Measurements from ENCODE around the gene GALP. TPM values are rescaled to one million over a fixed set of nuclear protein-coding genes. Genes with fewer than 3 reads are reported as not detected.

GALP gene
- total and polyA plus RNA-seq, 2 donors (not counting 3 experiments of a cell fraction or from before 2014, with no cell fraction given): not detected

DNA sequence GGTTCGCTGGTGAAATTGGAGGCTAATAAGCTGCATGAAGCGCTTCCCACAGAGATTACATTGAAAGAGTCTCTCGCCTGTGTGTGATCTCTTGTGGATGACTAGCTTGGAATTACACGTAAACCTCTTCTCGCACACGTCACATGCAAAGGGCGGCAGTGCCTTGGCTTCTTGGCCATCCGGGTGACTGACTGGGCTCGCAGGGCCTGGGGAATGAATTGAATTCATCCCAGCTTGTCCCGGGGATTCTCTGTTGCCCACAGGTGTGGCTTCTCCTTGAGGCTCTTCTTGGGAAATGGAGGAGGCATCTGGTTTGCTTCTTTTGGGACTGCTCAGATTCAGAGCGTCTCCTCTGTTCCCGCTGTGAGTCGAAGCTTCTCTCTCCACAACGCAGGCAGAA, 46.0 kb downstream of the GALP start:
- no peak overlapping the region for H3K4me3 ChIP-seq (replicated peaks in 1 of 3; ENCODE audit: insufficient read depth in 1 of 3, low read depth in 1 of 3, low read length in 3 of 3)
- intact Hi-C loops (cut with micrococcal nuclease) (no loop called here), dilution Hi-C loops (cut with MboI; ENCODE audit: extremely low pct_ligation_motif_present, low sequenced_read_pairs) (no loop called here)
- ChIA-PET CTCF (interaction anchor here (0.9 to 1.5 kb wide), 8 partner anchors 31 to 156 kb away, joined by 3 to 6 read pairs (median 4); no protein-coding TSS in a partner anchor), POLR2A (no interaction called here)
- no peak overlapping the region for H3K9ac ChIP-seq (replicated peaks; ENCODE audit: extremely low read depth, insufficient read depth, low read length)
- H3K4me1 ChIP-seq (ENCODE audit: control insufficient read depth, extremely low read depth, insufficient read depth, low read length): peaks cover 4% of the 10 kb centered on the region
- no peaks in the 10 kb centered on the region for H4K20me1 ChIP-seq (replicated peaks; ENCODE audit: control insufficient read depth, extremely low read depth, insufficient read depth, low read length)
- H3K9me1 ChIP-seq (replicated peaks; ENCODE audit: control insufficient read depth, extremely low read depth, insufficient read depth, low read length): no peaks in the 10 kb centered on the region
- no peaks in the 10 kb centered on the region for H3K9me3 ChIP-seq (replicated peaks; ENCODE audit: control insufficient read depth, insufficient read depth, low read length)
- no peaks in the 10 kb centered on the region for H3K79me2 ChIP-seq (ENCODE audit: control insufficient read depth, insufficient read depth, low read length)
- BruUV-seq (replicated peaks): no TSS peak
- no peak for DNase-seq (ENCODE audit: low read depth, low spot score)
- H2AFZ ChIP-seq (ENCODE audit: low read depth, low read length): no peak overlapping the region
- H3K27ac ChIP-seq (ENCODE audit: insufficient read depth, low read depth, low read length): no peak overlapping the region
- no peak for FAIRE-seq
- no peaks in the 10 kb centered on the region for H3K36me3 ChIP-seq (ENCODE audit: control insufficient read depth in 2 of 2, extremely low read depth in 1 of 2, insufficient read depth in 2 of 2, low read length in 2 of 2)
- TF ChIP-seq CTCF (IDR thresholded peaks at IDR 0.05; ENCODE audit: extremely low read depth in 1 of 2, insufficient read depth in 1 of 2, low read depth in 1 of 2, low read length in 2 of 2): peak in 1 of 2 donors; percentile 1
- no peak for TF ChIP-seq POLR2AphosphoS5 (IDR thresholded peaks at IDR 0.05; ENCODE audit: insufficient read depth, low read depth, low read length)
- no peak for TF ChIP-seq POLR2A (IDR thresholded peaks at IDR 0.05; ENCODE audit: low read depth, low read length)
- no peak overlapping the region for H3K4me2 ChIP-seq (ENCODE audit: insufficient read depth, low read length)
- H3K27me3 ChIP-seq (ENCODE audit: control insufficient read depth in 2 of 2, insufficient read depth in 2 of 2, low read length in 2 of 2): no peaks in the 10 kb centered on the region

- TF ChIP-seq CTCF (IDR thresholded peaks at IDR 0.05; ENCODE audit: extremely low read depth in 1 of 2, insufficient read depth in 1 of 2, low read depth in 1 of 2, low read length in 2 of 2): no peak
- TF ChIP-seq JUN (IDR thresholded peaks at IDR 0.05; ENCODE audit: borderline replicate concordance, insufficient read depth, insufficient read length, low read depth): no peak
- TF ChIP-seq GATA2 (IDR thresholded peaks at IDR 0.05; ENCODE audit: insufficient read depth, insufficient read length, low read depth, low read length): no peak
- TF ChIP-seq MAX (IDR thresholded peaks at IDR 0.05; ENCODE audit: insufficient read depth, insufficient read length): no peak
- TF ChIP-seq EZH2 (IDR thresholded peaks at IDR 0.05; ENCODE audit: borderline replicate concordance, low read depth, low read length, severe bottlenecking): no peak
- no peak for TF ChIP-seq POLR2AphosphoS5 (IDR thresholded peaks at IDR 0.05; ENCODE audit: insufficient read depth, low read depth, low read length)
- TF ChIP-seq POLR2A (IDR thresholded peaks at IDR 0.05; ENCODE audit: low read depth, low read length): no peak
- TF ChIP-seq MYC (IDR thresholded peaks at IDR 0.05; ENCODE audit: low read depth, low read length): no peak
- TF ChIP-seq FOS (IDR thresholded peaks at IDR 0.05; ENCODE audit: borderline replicate concordance, insufficient read depth, low read length): no peak
- no peak for FAIRE-seq
- no peak overlapping the region for H3K4me3 ChIP-seq (replicated peaks in 1 of 3; ENCODE audit: insufficient read depth in 1 of 3, low read depth in 1 of 3, low read length in 3 of 3)
- no peaks in the 10 kb centered on the region for H3K4me1 ChIP-seq (ENCODE audit: control insufficient read depth, extremely low read depth, insufficient read depth, low read length)
- CTCF ChIA-PET: no interaction called here
- no peaks in the 10 kb centered on the region for H3K36me3 ChIP-seq (ENCODE audit: control insufficient read depth in 2 of 2, extremely low read depth in 1 of 2, insufficient read depth in 2 of 2, low read length in 2 of 2)
- H3K79me2 ChIP-seq (ENCODE audit: control insufficient read depth, insufficient read depth, low read length): no peaks in the 10 kb centered on the region
- H3K9ac ChIP-seq (replicated peaks; ENCODE audit: extremely low read depth, insufficient read depth, low read length): no peak overlapping the region
- no peak overlapping the region for H3K4me2 ChIP-seq (ENCODE audit: insufficient read depth, low read length)
- POLR2A ChIA-PET: no interaction called here
- intact Hi-C loops (cut with micrococcal nuclease): no loop called here
- H3K27me3 ChIP-seq (ENCODE audit: control insufficient read depth in 2 of 2, insufficient read depth in 2 of 2, low read length in 2 of 2): no peaks in the 10 kb centered on the region
- no peak overlapping the region for H2AFZ ChIP-seq (ENCODE audit: low read depth, low read length)
- DNase-seq (ENCODE audit: low read depth, low spot score): no peak
- no peaks in the 10 kb centered on the region for H4K20me1 ChIP-seq (replicated peaks; ENCODE audit: control insufficient read depth, extremely low read depth, insufficient read depth, low read length)
- H3K27ac ChIP-seq (ENCODE audit: insufficient read depth, low read depth, low read length): no peak overlapping the region
- dilution Hi-C loops (cut with MboI; ENCODE audit: extremely low pct_ligation_motif_present, low sequenced_read_pairs): no loop called here
- no peaks in the 10 kb centered on the region for H3K9me1 ChIP-seq (replicated peaks; ENCODE audit: control insufficient read depth, extremely low read depth, insufficient read depth, low read length)
- no TSS peak for BruUV-seq (replicated peaks)
- H3K9me3 ChIP-seq (replicated peaks; ENCODE audit: control insufficient read depth, insufficient read depth, low read length): no peaks in the 10 kb centered on the region
Observed at GRCh38 chr19:56222901-56223300, 47.1 kb downstream of the GALP start.
